ENCODE measurements around the gene ARGLU1. TPM values are rescaled to one million over a fixed set of nuclear protein-coding genes. Genes with fewer than 3 reads are reported as not detected.

Gene ARGLU1
- total RNA-seq, 1 experiment from 2014 or later: 66.5 TPM

GRCh38 chr13:106588367-106588766 lies 20.4 kb upstream of the ARGLU1 start:
- POLR2A ChIA-PET (ENCODE audit: low non-redundant PET): no interaction called here

GRCh38 chr13:106587787-106588186 lies 19.9 kb upstream of the ARGLU1 start:
- Histone ChIP-seq H3K4me3 (ENCODE audit: low read depth, low read length, poor library complexity, severe bottlenecking) (no peak overlapping the region), H3K27ac (ENCODE audit: low read depth, low read length, poor library complexity, severe bottlenecking) (no peak overlapping the region), H3K36me3 (ENCODE audit: insufficient read depth, low read length, poor library complexity, severe bottlenecking) (no peaks in the 10 kb centered on the region), H3K9me3 (ENCODE audit: low read depth, low read length, poor library complexity, severe bottlenecking) (peaks cover 16% of the 10 kb centered on the region), H3K27me3 (replicated peaks; ENCODE audit: insufficient read depth, low read depth, low read length, poor library complexity) (no peaks in the 10 kb centered on the region), H3K4me1 (ENCODE audit: insufficient read depth, low read length, poor library complexity, severe bottlenecking) (no peaks in the 10 kb centered on the region)
- intact Hi-C loops (cut with micrococcal nuclease; ENCODE audit: unreplicated experiment): no loop called here
- no peak for DNase-seq (ENCODE audit: low spot score)
- no peak for TF ChIP-seq EZH2 (IDR thresholded peaks at IDR 0.05; ENCODE audit: borderline replicate concordance, low read depth, low read length, poor library complexity, severe bottlenecking)
- TF ChIP-seq CTCF (conservative IDR thresholded peaks at IDR 0.05; ENCODE audit: low read depth, low read length): no peak
- no TSS peak for BruUV-seq (replicated peaks)
- CTCF ChIA-PET: no interaction called here
- POLR2A ChIA-PET (ENCODE audit: low non-redundant PET): no interaction called here

More at GRCh38 chr13:106588367-106588766, 20.4 kb upstream of the ARGLU1 start:
- Histone ChIP-seq H3K9me3 (ENCODE audit: low read depth, low read length, poor library complexity, severe bottlenecking) (peaks cover 16% of the 10 kb centered on the region), H3K27ac (ENCODE audit: low read depth, low read length, poor library complexity, severe bottlenecking) (no peak overlapping the region), H3K27me3 (replicated peaks; ENCODE audit: insufficient read depth, low read depth, low read length, poor library complexity) (no peaks in the 10 kb centered on the region), H3K36me3 (ENCODE audit: insufficient read depth, low read length, poor library complexity, severe bottlenecking) (no peaks in the 10 kb centered on the region), H3K4me3 (ENCODE audit: low read depth, low read length, poor library complexity, severe bottlenecking) (no peak overlapping the region), H3K4me1 (ENCODE audit: insufficient read depth, low read length, poor library complexity, severe bottlenecking) (no peaks in the 10 kb centered on the region)
- DNase-seq (ENCODE audit: low spot score): no peak
- TF ChIP-seq CTCF (conservative IDR thresholded peaks at IDR 0.05; ENCODE audit: low read depth, low read length): no peak
- no peak for TF ChIP-seq EZH2 (IDR thresholded peaks at IDR 0.05; ENCODE audit: borderline replicate concordance, low read depth, low read length, poor library complexity, severe bottlenecking)
- CTCF ChIA-PET: no interaction called here
- intact Hi-C loops (cut with micrococcal nuclease; ENCODE audit: unreplicated experiment): no loop called here
- BruUV-seq (replicated peaks): no TSS peak

DNA sequence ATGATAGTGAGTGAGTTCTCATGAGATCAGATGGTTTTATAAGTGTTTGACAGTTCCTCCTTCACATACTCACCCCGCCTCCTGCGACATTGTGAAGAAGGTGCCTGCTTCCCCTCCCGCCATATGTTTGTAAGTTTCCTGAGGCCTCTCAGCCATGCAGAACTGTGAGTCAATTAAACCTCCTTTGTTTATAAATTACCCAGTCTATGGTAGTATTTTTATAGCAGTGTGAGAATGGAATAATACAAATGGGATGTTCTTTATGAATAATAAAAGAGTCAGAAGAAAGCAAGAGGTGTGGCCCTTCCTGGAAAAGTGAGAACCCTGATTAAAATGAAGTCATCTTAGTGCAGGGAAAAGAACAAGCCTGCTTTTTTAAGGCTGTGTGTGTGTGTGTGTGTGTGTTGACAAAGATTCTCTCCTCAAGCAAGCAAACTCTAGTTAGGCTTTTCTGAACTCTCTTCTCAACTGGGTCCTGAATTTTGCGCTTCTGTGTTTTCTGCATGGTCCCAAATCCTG lies 18.8 kb upstream of the ARGLU1 start:
- intact Hi-C loops (cut with micrococcal nuclease; ENCODE audit: unreplicated experiment): no loop called here
- H3K36me3 ChIP-seq (ENCODE audit: insufficient read depth, low read length, poor library complexity, severe bottlenecking): no peaks in the 10 kb centered on the region
- POLR2A ChIA-PET (ENCODE audit: low non-redundant PET): no interaction called here
- no peak for DNase-seq (ENCODE audit: low spot score)
- no peak for TF ChIP-seq EZH2 (IDR thresholded peaks at IDR 0.05; ENCODE audit: borderline replicate concordance, low read depth, low read length, poor library complexity, severe bottlenecking)
- no peak for TF ChIP-seq CTCF (conservative IDR thresholded peaks at IDR 0.05; ENCODE audit: low read depth, low read length)
- H3K4me1 ChIP-seq (ENCODE audit: insufficient read depth, low read length, poor library complexity, severe bottlenecking): no peaks in the 10 kb centered on the region
- H3K4me3 ChIP-seq (ENCODE audit: low read depth, low read length, poor library complexity, severe bottlenecking): no peak overlapping the region
- H3K27ac ChIP-seq (ENCODE audit: low read depth, low read length, poor library complexity, severe bottlenecking): no peak overlapping the region
- no peaks in the 10 kb centered on the region for H3K27me3 ChIP-seq (replicated peaks; ENCODE audit: insufficient read depth, low read depth, low read length, poor library complexity)
- H3K9me3 ChIP-seq (ENCODE audit: low read depth, low read length, poor library complexity, severe bottlenecking): peaks cover 16% of the 10 kb centered on the region
- no TSS peak for BruUV-seq (replicated peaks)
- CTCF ChIA-PET: no interaction called here
